Hippocampal formation (tissue), 2 donors: ENCODE results near the gene ERBB4.
A peak's percentile ranks its signal among the peaks of the same experiment; 100 is the strongest.

Experiments used
- DNase-seq, 2 donors: peaks; one replicate each; lab custom pipeline; 2025; lab: John Stamatoyannopoulos, UW

ERBB4 gene

DNA sequence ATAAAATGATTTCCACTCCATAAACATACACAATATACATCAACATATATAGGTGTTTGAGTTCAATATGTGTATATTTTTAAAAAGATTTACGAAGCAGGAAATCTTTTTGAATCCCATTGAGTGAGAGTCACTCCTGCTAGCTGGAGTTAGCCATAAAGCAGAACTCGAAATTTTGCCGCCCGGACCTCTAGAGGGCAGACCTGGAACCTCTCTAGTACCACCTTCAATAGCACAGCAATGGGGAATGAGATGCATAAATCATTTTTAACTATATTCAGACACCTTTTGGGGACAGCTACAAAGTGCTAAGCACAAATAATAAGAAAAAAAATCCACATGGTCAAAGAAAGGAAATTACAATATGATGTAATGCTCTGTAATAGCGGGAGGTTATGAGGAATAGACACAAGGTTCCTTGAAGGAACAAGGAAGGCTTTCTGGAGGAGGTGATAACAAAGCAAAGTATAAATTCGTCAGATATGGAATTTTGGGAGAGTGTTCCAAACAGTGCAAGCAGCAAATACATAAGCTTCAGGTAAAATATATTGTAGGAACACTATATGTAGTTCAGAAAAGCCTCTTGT is 533.4 kb downstream of the ERBB4 start:
- peak in 1 of 2 donors; percentile 11 for DNase-seq

GRCh38 chr2:212001325-212001724 is 537.3 kb downstream of the ERBB4 start:
- DNase-seq, result no peak

GRCh38 chr2:211996857-211997256 is 541.7 kb downstream of the ERBB4 start:
- DNase-seq, result no peak

- no peak for DNase-seq
Observed at GRCh38 chr2:211994806-211995205, 543.8 kb downstream of the ERBB4 start.

- no peak for DNase-seq
Observed at GRCh38 chr2:211990335-211990734, 548.3 kb downstream of the ERBB4 start.

- DNase-seq, result no peak
Observed at GRCh38 chr2:211986313-211986712, 552.3 kb downstream of the ERBB4 start.

GRCh38 chr2:211985393-211985792 is 553.2 kb downstream of the ERBB4 start:
- DNase-seq, result no peak

DNA sequence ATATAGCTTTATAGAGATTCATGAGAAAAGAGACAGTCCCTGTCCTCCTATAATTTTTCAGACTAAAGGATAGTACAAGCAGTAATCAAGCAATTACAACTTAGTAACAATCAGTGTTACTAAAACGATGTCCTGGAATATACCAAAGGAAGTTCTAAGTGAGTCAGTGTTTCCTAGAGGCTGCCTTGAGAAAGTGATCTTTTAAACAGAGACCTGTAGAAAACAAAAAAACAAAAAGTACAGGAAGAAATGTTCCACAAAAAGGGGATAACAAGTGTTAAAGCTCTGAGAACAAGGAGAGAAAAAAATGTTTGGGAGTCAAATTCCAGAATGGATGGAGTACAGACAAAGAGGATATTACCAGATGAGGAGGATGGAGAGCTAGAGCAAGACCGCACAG is 556.4 kb downstream of the ERBB4 start:
- DNase-seq, result no peak

GRCh38 chr2:211981451-211981850 is 557.2 kb downstream of the ERBB4 start:
- DNase-seq, result no peak

GRCh38 chr2:211976076-211976475 is 562.5 kb downstream of the ERBB4 start:
- no peak for DNase-seq

DNA sequence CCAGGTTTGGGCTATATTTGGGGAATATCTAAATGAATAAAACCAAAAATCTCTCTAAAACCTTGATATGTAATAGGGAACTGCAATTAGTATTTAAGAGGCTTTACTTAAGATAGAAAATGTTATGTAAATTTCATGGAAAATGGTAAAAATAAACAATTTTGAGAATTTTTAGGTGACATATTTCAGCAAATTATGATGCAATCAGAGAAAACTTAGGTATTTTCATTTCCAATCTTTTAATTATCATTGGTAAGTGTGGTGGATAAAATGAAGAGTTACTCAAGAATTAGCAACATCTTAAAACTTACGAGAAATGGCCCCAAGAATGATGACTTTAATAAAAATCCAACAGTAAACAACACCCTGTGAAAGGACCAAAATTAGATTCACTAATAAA is 571.4 kb downstream of the ERBB4 start:
- DNase-seq, result no peak

GRCh38 chr2:211963969-211964368 is 574.6 kb downstream of the ERBB4 start:
- no peak for DNase-seq

GRCh38 chr2:211957799-211958198 is 580.8 kb downstream of the ERBB4 start:
- DNase-seq, result no peak

- DNase-seq, result no peak
Observed at GRCh38 chr2:211955648-211956047, 583.0 kb downstream of the ERBB4 start.

DNA sequence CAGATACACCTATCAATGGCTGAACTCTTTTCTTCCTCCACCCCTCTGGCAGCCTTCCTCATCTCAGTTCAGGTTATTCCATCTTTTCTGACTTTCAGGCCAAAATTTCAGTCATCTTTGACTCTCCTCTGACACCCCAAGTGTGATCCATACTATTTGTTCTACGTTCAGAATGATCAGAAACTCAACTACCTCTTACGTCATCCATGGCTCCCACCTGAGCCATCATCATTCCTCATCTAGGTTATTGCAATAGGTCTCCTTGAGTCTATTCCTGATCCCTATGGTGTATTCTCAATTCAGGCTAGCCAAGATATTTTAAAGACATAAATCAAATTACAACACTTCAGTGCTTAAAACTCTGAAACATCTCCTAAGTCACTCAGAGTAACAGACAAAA is 589.7 kb downstream of the ERBB4 start:
- DNase-seq, result no peak

- DNase-seq, result no peak
Observed at GRCh38 chr2:211946960-211947359, 591.6 kb downstream of the ERBB4 start.

DNA sequence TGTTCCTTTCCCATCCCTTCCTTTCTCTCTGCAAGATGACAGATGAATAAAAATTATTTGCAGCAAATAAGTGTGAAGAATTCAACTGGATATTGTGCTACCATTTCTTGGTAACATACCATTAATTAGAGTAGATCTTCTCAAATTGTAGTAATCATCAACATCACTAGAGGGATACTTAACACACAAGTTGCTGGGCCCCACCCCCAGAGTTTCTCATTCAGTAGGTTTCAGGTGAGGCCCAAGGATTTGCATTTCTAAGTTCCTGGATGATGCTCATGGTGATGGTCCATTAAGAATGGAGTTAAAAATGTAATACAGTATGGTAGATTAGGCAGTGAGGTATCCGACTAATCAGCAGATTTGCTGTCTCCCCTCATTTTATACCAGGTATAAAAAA is 594.0 kb downstream of the ERBB4 start:
- no peak for DNase-seq

GRCh38 chr2:211942153-211942552 is 596.4 kb downstream of the ERBB4 start:
- DNase-seq, result no peak

DNA sequence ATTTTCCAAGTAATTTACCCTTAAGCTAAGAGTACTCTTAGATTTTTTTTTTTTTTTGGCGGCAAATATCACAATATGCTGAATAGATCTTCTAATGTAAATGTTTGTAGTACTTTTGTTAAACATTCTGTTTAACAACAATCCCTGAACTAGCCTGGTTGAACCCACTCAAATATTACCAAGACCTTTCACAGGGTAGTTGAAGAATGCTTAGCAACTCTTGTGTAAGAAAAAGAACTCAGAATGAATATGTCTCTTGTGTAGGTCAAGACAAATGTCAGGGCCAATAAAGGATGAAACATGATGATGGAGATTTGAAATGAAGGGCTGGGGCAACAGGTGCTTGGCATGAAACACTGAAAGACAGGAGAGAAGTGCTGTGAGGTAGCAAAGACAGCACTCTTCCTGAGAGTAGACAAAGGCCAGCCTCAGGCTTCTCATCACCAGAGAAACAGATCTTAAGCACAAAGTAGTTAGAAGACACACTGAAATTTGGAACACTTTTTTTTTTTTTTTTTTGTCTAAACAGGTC is 597.3 kb downstream of the ERBB4 start:
- DNase-seq, result no peak

GRCh38 chr2:211939177-211939576 is 599.4 kb downstream of the ERBB4 start:
- no peak for DNase-seq

DNA sequence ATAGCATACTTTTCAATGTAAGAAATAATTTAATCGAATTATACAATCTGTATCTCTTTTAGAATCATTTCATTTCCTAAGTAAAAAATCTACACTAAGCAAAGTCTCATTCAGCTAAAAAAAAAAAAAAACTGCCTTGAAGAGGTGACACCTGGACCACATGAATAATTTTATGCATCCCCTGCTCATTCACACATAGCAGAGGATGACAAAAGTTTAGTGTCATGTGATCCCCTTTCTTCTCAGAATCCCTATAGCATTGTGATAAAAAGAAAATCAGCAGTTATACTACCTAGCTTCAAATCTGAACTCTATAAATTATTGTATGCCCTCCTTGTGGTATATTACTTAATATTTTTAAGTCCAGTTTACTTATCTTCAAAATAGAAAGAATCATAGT is 603.8 kb downstream of the ERBB4 start:
- no peak for DNase-seq

- peak in 1 of 2 donors; percentile 12 for DNase-seq
Observed at GRCh38 chr2:211931314-211931713, 607.3 kb downstream of the ERBB4 start.

DNA sequence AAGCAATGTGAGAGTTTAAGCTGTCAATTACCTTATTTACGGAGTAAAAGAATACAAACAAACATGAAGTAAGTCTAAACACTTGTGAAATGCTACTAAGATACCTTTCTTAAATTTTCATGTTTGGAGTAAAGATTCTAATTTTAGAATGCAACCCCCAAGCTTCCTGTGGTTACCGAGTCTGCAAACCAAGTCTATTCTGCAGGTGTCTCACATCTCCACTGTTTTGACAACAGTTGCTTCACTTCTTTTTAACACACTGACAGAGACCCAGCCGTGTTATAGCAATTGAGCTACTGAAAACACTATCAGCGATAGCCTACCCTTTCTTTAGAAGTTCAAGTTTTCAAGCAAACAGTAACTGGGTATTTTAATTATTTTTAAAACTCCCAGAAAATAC is 608.3 kb downstream of the ERBB4 start:
- DNase-seq, result no peak

DNA sequence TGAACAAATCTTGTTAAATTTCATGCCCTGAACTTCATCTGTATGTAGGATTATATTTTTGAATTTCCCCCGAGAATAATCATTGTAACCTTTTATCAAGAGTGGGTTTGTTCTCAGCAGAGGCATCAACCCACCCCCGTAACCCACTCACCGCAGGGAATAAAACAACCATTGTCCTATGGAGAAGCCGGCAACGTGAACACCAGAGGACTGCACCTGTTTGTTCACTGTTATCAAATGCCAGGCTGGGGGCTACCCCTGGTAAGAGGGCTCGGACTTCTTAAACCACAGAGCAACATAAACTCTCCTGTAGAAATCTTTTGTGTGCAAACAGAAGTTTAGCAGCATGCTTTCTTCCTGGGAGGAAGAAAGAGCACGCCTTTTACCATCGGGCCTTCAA is 610.4 kb downstream of the ERBB4 start:
- no peak for DNase-seq
